Activated B cell treated with CpG ODN at 0.5 μM for 24 hours (primary cell): ENCODE data around the gene PARP8. TPM values are rescaled to one million over a fixed set of nuclear protein-coding genes. Genes with fewer than 3 reads are reported as not detected.
"Not testable (repeated sequence)": the region's sequence is repeated elsewhere in the genome, so short reads cannot be mapped to it uniquely, and the experiment has no call there.

Source experiments
- ATAC-seq: fragments of 200-7000 bp; cut with Tn5 transposase; one replicate; pipeline ENCODE4 v1.10.0; 2021; ENCODE audit warnings: low read depth, mild to moderate bottlenecking, moderate library complexity
- CTCF ChIA-PET: fragments of 350-600 bp; sonication (Branson Sonifier 250); formaldehyde crosslinking; loops from one replicate; lab custom pipeline; 2021; ENCODE audit warnings: antibody characterized with exemption; lab: Charles Lee
- POLR2A ChIA-PET: fragments of 350-600 bp; sonication (Branson Sonifier 250); formaldehyde crosslinking; loops from one replicate; lab custom pipeline; 2021; ENCODE audit warnings: antibody characterized with exemption; lab: Charles Lee
- DNase-seq: peaks from one replicate; pipeline ENCODE4 v3.0.0; 2022
- H3K27ac Mint-ChIP-seq: one replicate; pipeline ENCODE4 v1.8.0; 2020; ENCODE audit warnings: mixed read lengths
- H3K27me3 Mint-ChIP-seq: one replicate; pipeline ENCODE4 v1.8.0; 2021; ENCODE audit warnings: mixed read lengths
- H3K36me3 Mint-ChIP-seq: one replicate; pipeline ENCODE4 v1.8.0; 2021; ENCODE audit warnings: low read depth, mixed read lengths
- H3K4me1 Mint-ChIP-seq: one replicate; pipeline ENCODE4 v1.8.0; 2021; ENCODE audit warnings: mixed read lengths
- H3K4me3 Mint-ChIP-seq: one replicate; pipeline ENCODE4 v1.8.0; 2020; ENCODE audit warnings: mild to moderate bottlenecking, mixed read lengths
- H3K9me3 Mint-ChIP-seq: one replicate; pipeline ENCODE4 v1.8.0; 2020; ENCODE audit warnings: mixed read lengths
- intact Hi-C: fragments of 100-400 bp; cut with micrococcal nuclease; formaldehyde crosslinking; loops from one replicate; pipeline ENCODE4 v1.15.1; 2024
- total RNA-seq: library from RNA; stranded (reverse); gene quantifications from 2 replicates; pipeline ENCODE4 v1.2.3, GENCODE V29; 2022
- TF ChIP-seq, protein P1 (sequence below): fragments of 200-600 bp; IDR thresholded peaks from one replicate; pipeline ENCODE4 v1.8.0; 2022; ENCODE audit warnings: antibody characterized with exemption, mild to moderate bottlenecking

The PARP8 gene
- total RNA-seq, 1 donor from 2014 or later = 56.0 TPM

DNA sequence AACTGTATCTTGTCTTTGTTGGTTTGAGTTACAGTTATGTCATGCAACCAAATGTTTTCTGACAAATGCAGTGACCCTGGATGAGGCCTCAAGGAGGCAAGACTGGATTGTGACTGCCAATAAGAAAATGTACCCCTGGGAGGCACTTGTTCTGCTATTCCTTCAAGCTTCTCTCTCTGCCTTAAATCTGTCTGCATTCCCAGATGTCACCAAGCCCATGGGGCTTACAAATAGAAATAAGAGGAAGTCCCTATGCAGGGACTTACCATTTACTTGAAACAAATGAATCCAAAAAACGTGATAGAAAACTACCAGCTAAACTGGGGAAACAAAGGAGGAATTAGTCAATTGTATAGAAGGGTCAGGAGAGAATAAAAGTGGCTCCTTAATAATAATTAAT, 8.2 kb upstream of the PARP8 start:
- Mint-ChIP-seq H3K4me1 (peaks cover 28% of the 10 kb centered on the region), H3K4me3 (no peak overlapping the region), H3K27me3 (no peaks in the 10 kb centered on the region), H3K27ac (no peak overlapping the region), H3K9me3 (no peaks in the 10 kb centered on the region), H3K36me3 (no peaks in the 10 kb centered on the region)
- no peak for ATAC-seq
- POLR2A ChIA-PET = interaction anchor here (0.7 kb wide), 1 partner anchor 78 kb away, joined by 10 read pairs; no protein-coding TSS in a partner anchor
- TF ChIP-seq, protein P1, sequence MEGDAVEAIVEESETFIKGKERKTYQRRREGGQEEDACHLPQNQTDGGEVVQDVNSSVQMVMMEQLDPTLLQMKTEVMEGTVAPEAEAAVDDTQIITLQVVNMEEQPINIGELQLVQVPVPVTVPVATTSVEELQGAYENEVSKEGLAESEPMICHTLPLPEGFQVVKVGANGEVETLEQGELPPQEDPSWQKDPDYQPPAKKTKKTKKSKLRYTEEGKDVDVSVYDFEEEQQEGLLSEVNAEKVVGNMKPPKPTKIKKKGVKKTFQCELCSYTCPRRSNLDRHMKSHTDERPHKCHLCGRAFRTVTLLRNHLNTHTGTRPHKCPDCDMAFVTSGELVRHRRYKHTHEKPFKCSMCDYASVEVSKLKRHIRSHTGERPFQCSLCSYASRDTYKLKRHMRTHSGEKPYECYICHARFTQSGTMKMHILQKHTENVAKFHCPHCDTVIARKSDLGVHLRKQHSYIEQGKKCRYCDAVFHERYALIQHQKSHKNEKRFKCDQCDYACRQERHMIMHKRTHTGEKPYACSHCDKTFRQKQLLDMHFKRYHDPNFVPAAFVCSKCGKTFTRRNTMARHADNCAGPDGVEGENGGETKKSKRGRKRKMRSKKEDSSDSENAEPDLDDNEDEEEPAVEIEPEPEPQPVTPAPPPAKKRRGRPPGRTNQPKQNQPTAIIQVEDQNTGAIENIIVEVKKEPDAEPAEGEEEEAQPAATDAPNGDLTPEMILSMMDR = no peak
- intact Hi-C loops = no loop called here
- CTCF ChIA-PET = no interaction called here
- no peak for DNase-seq

DNA sequence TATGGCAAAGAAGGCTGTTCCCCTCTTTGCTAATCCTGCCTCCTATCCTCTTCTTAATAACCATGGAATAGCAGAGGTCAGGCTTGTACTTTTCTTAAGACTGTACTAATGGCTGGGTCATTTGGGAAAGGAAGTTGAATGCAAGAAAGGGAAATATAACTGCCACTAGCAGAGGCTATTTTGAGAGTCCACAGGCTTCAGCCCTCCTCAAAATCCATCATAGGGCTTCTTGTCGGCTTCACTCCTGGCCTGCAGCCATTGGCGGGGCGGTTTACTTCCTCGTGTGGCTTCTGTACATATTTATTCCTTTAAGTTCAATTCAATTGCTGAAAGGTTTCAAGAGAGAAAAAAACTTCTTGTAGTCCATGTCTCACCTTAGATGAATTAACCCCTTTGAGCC, 2.8 kb upstream of the PARP8 start:
- intact Hi-C loops = loop anchor here (10.0 kb wide), 1 partner anchor 191 kb away; no protein-coding TSS in a partner anchor
- Mint-ChIP-seq H3K27ac (no peak overlapping the region), H3K36me3 (peaks cover 14% of the 10 kb centered on the region), H3K4me3 (no peak overlapping the region), H3K27me3 (no peaks in the 10 kb centered on the region), H3K4me1 (peaks cover 19% of the 10 kb centered on the region), H3K9me3 (no peaks in the 10 kb centered on the region)
- DNase-seq (no peak), ATAC-seq (no peak)
- TF ChIP-seq, protein P1 = no peak
- POLR2A ChIA-PET = no interaction called here
- CTCF ChIA-PET = interaction anchor here (1.3 kb wide), 1 partner anchor 47 kb away, joined by 3 read pairs; no protein-coding TSS in a partner anchor

GRCh38 chr5:50665091-50665490, 1.3 kb upstream of the PARP8 start:
- ChIA-PET CTCF (no interaction called here), POLR2A (interaction anchor here (0.7 to 0.9 kb wide), 2 partner anchors 219 to 225 kb away, joined by 4 to 5 read pairs; no protein-coding TSS in a partner anchor)
- TF ChIP-seq, protein P1 = no peak
- ATAC-seq (no peak), DNase-seq (no peak)
- Mint-ChIP-seq H3K36me3 (peaks cover 14% of the 10 kb centered on the region), H3K27me3 (no peaks in the 10 kb centered on the region), H3K4me3 (peak overlapping the region; percentile 93), H3K4me1 (peaks cover 32% of the 10 kb centered on the region), H3K9me3 (no peaks in the 10 kb centered on the region), H3K27ac (peak overlapping the region; percentile 97)
- intact Hi-C loops = loop anchor here (1.0 to 10.0 kb wide), 5 partner anchors 11 to 238 kb away; no protein-coding TSS in a partner anchor

DNA sequence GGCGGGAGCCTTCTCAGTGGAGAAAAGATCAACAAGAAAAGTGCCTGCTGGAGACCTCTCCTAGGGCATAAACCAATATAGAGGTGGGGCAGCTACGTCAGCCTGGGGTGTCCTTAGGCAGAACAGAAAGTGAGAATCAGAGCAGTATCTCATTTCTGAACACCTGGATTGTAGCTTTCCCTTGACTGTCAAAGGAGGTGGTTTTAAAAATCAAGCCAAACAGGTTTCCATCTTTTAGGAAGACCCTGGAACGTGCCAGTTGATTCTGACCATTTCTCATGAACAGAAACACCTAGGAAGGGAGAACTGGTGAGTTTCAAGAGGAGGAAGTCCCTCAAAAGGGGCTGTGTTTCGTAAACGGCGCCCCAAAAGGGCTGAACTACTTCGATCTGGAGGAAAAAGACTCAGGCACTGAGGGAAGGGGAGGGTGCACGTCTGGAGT, 655 bp upstream of the PARP8 start:
- peak overlapping the region; percentile 93 for H3K4me3 Mint-ChIP-seq
- peaks cover 14% of the 10 kb centered on the region for H3K36me3 Mint-ChIP-seq
- intact Hi-C loops = loop anchor here (1.0 to 10.0 kb wide), 6 partner anchors 11 to 238 kb away; partner anchors contain the start of gene EMB
- ATAC-seq, H3K27me3 Mint-ChIP-seq, CTCF ChIA-PET, H3K9me3 Mint-ChIP-seq: not testable (repeated sequence)
- peaks cover 35% of the 10 kb centered on the region for H3K4me1 Mint-ChIP-seq
- peak; percentile 18 for DNase-seq
- POLR2A ChIA-PET = interaction anchor here (0.7 to 1.0 kb wide), 3 partner anchors 86 to 225 kb away, joined by 3 to 5 read pairs (median 4); no protein-coding TSS in a partner anchor
- H3K27ac Mint-ChIP-seq = peak overlapping the region; percentile 97

DNA sequence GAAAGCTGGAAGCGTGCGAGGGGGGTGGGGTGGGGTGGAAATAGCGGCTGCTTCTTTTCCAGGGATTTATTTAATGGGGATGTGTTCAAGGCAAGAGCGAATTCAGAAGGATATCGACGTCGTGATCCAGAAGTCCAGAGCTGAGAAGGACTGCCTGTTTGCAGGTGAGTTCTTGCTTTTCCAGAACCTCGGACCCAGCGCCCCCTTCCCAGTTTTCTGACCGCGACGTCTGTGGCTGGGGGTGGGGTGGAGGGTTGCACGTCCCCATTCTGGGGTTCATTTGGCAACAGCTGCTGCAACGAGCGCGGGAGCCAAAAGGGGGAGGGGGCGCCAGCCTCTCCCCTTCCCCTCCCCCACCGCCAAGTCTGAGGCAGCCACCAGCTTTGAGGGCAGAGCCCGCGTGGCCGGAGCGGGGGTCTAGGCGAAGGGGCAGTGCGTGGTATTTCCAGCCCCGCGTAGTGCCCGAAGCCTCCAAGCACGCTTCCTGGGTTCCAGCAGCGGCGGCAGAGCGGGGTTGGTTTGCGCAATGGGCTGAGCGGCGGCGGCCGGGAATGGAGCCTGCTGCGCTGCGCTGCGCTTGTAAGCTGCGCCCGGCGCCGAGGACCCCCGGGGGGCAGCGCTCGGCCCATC, 701 bp downstream of the PARP8 start:
- Mint-ChIP-seq H3K27me3 (no peaks in the 10 kb centered on the region), H3K27ac (peak overlapping the region; percentile 100), H3K4me3 (peak overlapping the region; percentile 99), H3K4me1 (peaks cover 44% of the 10 kb centered on the region), H3K36me3 (peaks cover 20% of the 10 kb centered on the region), H3K9me3 (no peaks in the 10 kb centered on the region)
- ATAC-seq (peak; percentile 43), DNase-seq (no peak)
- TF ChIP-seq, protein P1 = no peak
- ChIA-PET POLR2A (interaction anchor here (0.6 to 2.2 kb wide), 13 partner anchors 13 to 226 kb away, joined by 3 to 24 read pairs (median 4); partner anchors contain the start of gene EMB), CTCF (no interaction called here)
- intact Hi-C loops = loop anchor here (5.0 to 10.0 kb wide), 4 partner anchors 55 to 240 kb away; no protein-coding TSS in a partner anchor
